CD14-positive monocyte (primary cell): ENCODE data around the gene ATP6AP1. TPM values are rescaled to one million over a fixed set of nuclear protein-coding genes. Genes with fewer than 3 reads are reported as not detected.

Source experiments
- DNase-seq, 3 donors: peaks; one replicate each; pipeline ENCODE4 v3.0.0-alpha.2; 2011 to 2022
- H2AFZ ChIP-seq: 2 replicates; pipeline ENCODE4 v1.6.0; 2012; ENCODE audit warnings: mild to moderate bottlenecking, low read depth, low read length, inconsistent platforms; ENCODE audit not compliant: insufficient read depth, poor library complexity, severe bottlenecking
- H3K27ac ChIP-seq, 2 donors: 1 replicate in 1 of 2; 2 replicates in 1 of 2; pipeline ENCODE4 v1.5.1; 2012 to 2013; ENCODE audit warnings: low read length in 2 of 2, control low read depth in 1 of 2, inconsistent platforms in 1 of 2, low read depth in 1 of 2, mild to moderate bottlenecking in 1 of 2
- H3K27me3 ChIP-seq, 2 donors: one replicate each; pipeline versions ENCODE4 v1.6.0 to v1.6.1; 2011 to 2013; ENCODE audit warnings: low read length in 2 of 2; ENCODE audit not compliant: control insufficient read depth in 2 of 2, insufficient read depth in 2 of 2
- H3K36me3 ChIP-seq, 2 donors: replicated peaks in 1 of 2; 1 replicate in 1 of 2; 2 replicates in 1 of 2; pipeline versions ENCODE4 v1.5.1 to v1.6.1; 2012 to 2013; ENCODE audit warnings: low read length in 2 of 2, control low read depth in 1 of 2, inconsistent platforms in 1 of 2, mild to moderate bottlenecking in 1 of 2; ENCODE audit not compliant: insufficient read depth in 2 of 2, control insufficient read depth in 1 of 2
- H3K4me1 ChIP-seq, 2 donors: 1 replicate in 1 of 2; 2 replicates in 1 of 2; pipeline versions ENCODE4 v1.5.1 to v1.6.1; 2012 to 2013; ENCODE audit warnings: low read length in 2 of 2, control low read depth in 1 of 2, inconsistent platforms in 1 of 2, mild to moderate bottlenecking in 1 of 2, moderate library complexity in 1 of 2; ENCODE audit not compliant: insufficient read depth in 2 of 2, control insufficient read depth in 1 of 2
- H3K4me2 ChIP-seq: replicated peaks from 2 replicates; pipeline ENCODE3; 2012; ENCODE audit warnings: low read length, moderate library complexity, mild to moderate bottlenecking; ENCODE audit not compliant: poor library complexity, severe bottlenecking; ENCODE audit errors: extremely low read depth
- H3K4me3 ChIP-seq, 3 experiments: fragments of 200-600 bp in 1 of 3; sonication (generic) in 1 of 3; replicated peaks in 1 of 3; 1 replicate in 2 of 3; 2 replicates in 1 of 3; pipeline ENCODE4 v1.5.1; 2011 to 2013; ENCODE audit warnings: low read length in 3 of 3, mild to moderate bottlenecking in 3 of 3, control low read depth in 2 of 3, low read depth in 2 of 3, inconsistent platforms in 1 of 3, moderate library complexity in 1 of 3
- H3K79me2 ChIP-seq: 2 replicates; pipeline ENCODE4 v1.6.0; 2012; ENCODE audit warnings: mild to moderate bottlenecking, control low read depth, inconsistent platforms, low read length, moderate library complexity; ENCODE audit not compliant: insufficient read depth
- H3K9ac ChIP-seq: 2 replicates; pipeline ENCODE4 v1.6.0; 2017; ENCODE audit warnings: low read length, mild to moderate bottlenecking; ENCODE audit not compliant: insufficient read depth, poor library complexity, severe bottlenecking
- H3K9me3 ChIP-seq, 2 donors: replicated peaks in 1 of 2; 1 replicate in 1 of 2; 2 replicates in 1 of 2; pipeline versions ENCODE4 v1.5.1 to v1.6.1; 2012 to 2013; ENCODE audit warnings: low read length in 2 of 2, control low read depth in 1 of 2; ENCODE audit not compliant: control insufficient read depth in 1 of 2, insufficient read depth in 1 of 2
- H4K20me1 ChIP-seq: 2 replicates; pipeline ENCODE4 v1.6.0; 2012; ENCODE audit warnings: mild to moderate bottlenecking, low read length, control low read depth, moderate library complexity; ENCODE audit not compliant: insufficient read depth
- H3K27ac Mint-ChIP-seq, 7 donors: one replicate each; pipeline ENCODE4 v1.8.0; 2020; ENCODE audit warnings: mild to moderate bottlenecking in 7 of 7, mixed read lengths in 7 of 7, moderate library complexity in 6 of 7, inconsistent platforms in 2 of 7
- H3K27me3 Mint-ChIP-seq, 3 donors: one replicate each; pipeline ENCODE4 v1.8.0; 2021 to 2022; ENCODE audit warnings: low read depth in 3 of 3, mild to moderate bottlenecking in 3 of 3, mixed read lengths in 3 of 3, moderate library complexity in 3 of 3, inconsistent platforms in 1 of 3
- H3K36me3 Mint-ChIP-seq, 2 donors: one replicate each; pipeline ENCODE4 v1.8.0; 2020; ENCODE audit warnings: mixed read lengths in 2 of 2, inconsistent platforms in 1 of 2, mild to moderate bottlenecking in 1 of 2
- H3K4me1 Mint-ChIP-seq: one replicate; pipeline ENCODE4 v1.8.0; 2020; ENCODE audit warnings: mild to moderate bottlenecking, mixed read lengths
- H3K4me3 Mint-ChIP-seq, 2 donors: one replicate each; pipeline ENCODE4 v1.8.0; 2020; ENCODE audit warnings: mild to moderate bottlenecking in 2 of 2, mixed read lengths in 2 of 2, moderate library complexity in 1 of 2
- H3K9me3 Mint-ChIP-seq, 7 donors: one replicate each; pipeline ENCODE4 v1.8.0; 2020 to 2022; ENCODE audit warnings: mixed read lengths in 7 of 7, mild to moderate bottlenecking in 6 of 7, moderate library complexity in 6 of 7, inconsistent platforms in 2 of 7
- WGBS: methylation state at CpG from one replicate; pipeline ENCODE4 v1.1.5; 2013; ENCODE audit warnings: missing lambda C conversion rate; ENCODE audit not compliant: insufficient coverage; 5-methylcytosine and 5-hydroxymethylcytosine counted together
- intact Hi-C, 2 donors: fragments of 100-400 bp; cut with micrococcal nuclease; formaldehyde crosslinking; loops; one replicate each; pipeline versions ENCODE4 v1.15.0 to v1.15.1; 2023
- polyA plus RNA-seq, 3 donors: library from polyadenylated mRNA; depleted of rRNA in 1 of 3; unstranded in 2 of 3; stranded (reverse) in 1 of 3; fragments of 300-500 nt in 2 of 3; fragments of >200 nt in 1 of 3; fragmentation: Illumina TruSeq in 2 of 3; gene quantifications; 1 replicate in 2 of 3; 2 replicates in 1 of 3; pipeline ENCODE4 v1.2.3, GENCODE V29; 2012 to 2021
- TF ChIP-seq, protein P1 (sequence below): fragments of 200-600 bp; IDR thresholded peaks from one replicate; pipeline ENCODE4 v1.8.0; 2022; ENCODE audit warnings: antibody characterized with exemption, mild to moderate bottlenecking

Gene ATP6AP1
- polyA plus RNA-seq, 3 donors = 116 to 178 (median 145) TPM

GRCh38 chrX:154413142-154413541 is 15.3 kb upstream of the ATP6AP1 start:
- TF ChIP-seq, protein P1, sequence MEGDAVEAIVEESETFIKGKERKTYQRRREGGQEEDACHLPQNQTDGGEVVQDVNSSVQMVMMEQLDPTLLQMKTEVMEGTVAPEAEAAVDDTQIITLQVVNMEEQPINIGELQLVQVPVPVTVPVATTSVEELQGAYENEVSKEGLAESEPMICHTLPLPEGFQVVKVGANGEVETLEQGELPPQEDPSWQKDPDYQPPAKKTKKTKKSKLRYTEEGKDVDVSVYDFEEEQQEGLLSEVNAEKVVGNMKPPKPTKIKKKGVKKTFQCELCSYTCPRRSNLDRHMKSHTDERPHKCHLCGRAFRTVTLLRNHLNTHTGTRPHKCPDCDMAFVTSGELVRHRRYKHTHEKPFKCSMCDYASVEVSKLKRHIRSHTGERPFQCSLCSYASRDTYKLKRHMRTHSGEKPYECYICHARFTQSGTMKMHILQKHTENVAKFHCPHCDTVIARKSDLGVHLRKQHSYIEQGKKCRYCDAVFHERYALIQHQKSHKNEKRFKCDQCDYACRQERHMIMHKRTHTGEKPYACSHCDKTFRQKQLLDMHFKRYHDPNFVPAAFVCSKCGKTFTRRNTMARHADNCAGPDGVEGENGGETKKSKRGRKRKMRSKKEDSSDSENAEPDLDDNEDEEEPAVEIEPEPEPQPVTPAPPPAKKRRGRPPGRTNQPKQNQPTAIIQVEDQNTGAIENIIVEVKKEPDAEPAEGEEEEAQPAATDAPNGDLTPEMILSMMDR = no peak
- no peak overlapping the region for H2AFZ ChIP-seq
- intact Hi-C loops = loop anchor here in 1 of 2 donors (2.0 kb wide), 1 partner anchor 14 kb away; no protein-coding TSS in a partner anchor
- no peaks in the 10 kb centered on the region for H3K9me3 ChIP-seq
- H3K79me2 ChIP-seq = peaks cover 34% of the 10 kb centered on the region
- H4K20me1 ChIP-seq = no peaks in the 10 kb centered on the region
- no peak for DNase-seq
- Mint-ChIP-seq H3K27me3 (peaks cover 0 to 6% (median 4%) of the 10 kb centered on the region in 3 donors), H3K4me1 (peaks cover 16% of the 10 kb centered on the region), H3K27ac (peak overlapping the region; percentile 25 to 92 (median 90)), H3K36me3 (peaks cover 8 to 15% of the 10 kb centered on the region in 2 donors), H3K9me3 (peaks cover 0 to 8% (median 2%) of the 10 kb centered on the region in 7 donors), H3K4me3 (no peak overlapping the region)
- no peak overlapping the region for H3K9ac ChIP-seq
- peak overlapping the region; percentile 74 for H3K4me2 ChIP-seq
- no peaks in the 10 kb centered on the region for H3K27me3 ChIP-seq
- 20% methylated on average over 1 of the region's 8 CpGs for WGBS
- peaks cover 7 to 15% of the 10 kb centered on the region in 2 donors for H3K36me3 ChIP-seq
- peak overlapping the region; percentile 80 to 89 for H3K27ac ChIP-seq
- peaks cover 34% of the 10 kb centered on the region in 2 donors for H3K4me1 ChIP-seq
- peak overlapping the region in 1 of 3 experiments; percentile 76 for H3K4me3 ChIP-seq

DNA sequence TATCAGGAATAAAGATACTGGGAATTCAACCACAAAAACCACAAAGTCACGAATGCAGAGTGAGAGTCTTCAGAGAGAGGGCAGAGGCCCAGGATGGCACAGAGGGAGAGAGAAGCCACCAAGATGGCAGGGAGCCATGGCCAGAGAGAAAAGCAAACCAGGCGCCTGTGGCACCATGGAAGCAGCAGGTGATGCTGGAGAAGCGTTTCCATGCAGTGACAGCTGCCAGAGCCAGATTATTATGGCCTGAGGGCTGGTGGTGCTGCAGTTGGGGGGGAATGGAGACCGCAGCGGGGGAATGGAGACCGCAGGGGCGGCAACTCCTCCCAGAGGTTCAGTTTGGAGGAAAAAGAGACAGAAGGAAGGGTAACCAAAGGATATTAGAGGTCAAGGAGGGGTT is 11.3 kb upstream of the ATP6AP1 start:
- no peak overlapping the region for H3K9ac ChIP-seq
- intact Hi-C loops = no loop called here

More for the DNA sequence above, 11.3 kb upstream of the ATP6AP1 start:
- H3K36me3 ChIP-seq = peaks cover 19 to 41% of the 10 kb centered on the region in 2 donors
- Mint-ChIP-seq H3K27me3 (peaks cover 0 to 3% (median 0%) of the 10 kb centered on the region in 3 donors), H3K4me3 (no peak overlapping the region), H3K27ac (peak overlapping the region in 3 of 7 donors; percentile 68 to 72 (median 72)), H3K9me3 (peaks cover 0 to 4% (median 0%) of the 10 kb centered on the region in 7 donors), H3K4me1 (peaks cover 6% of the 10 kb centered on the region), H3K36me3 (peaks cover 15 to 38% of the 10 kb centered on the region in 2 donors)
- no peaks in the 10 kb centered on the region for H4K20me1 ChIP-seq
- H3K4me1 ChIP-seq = peaks cover 12 to 15% of the 10 kb centered on the region in 2 donors
- H3K4me2 ChIP-seq = no peak overlapping the region
- H3K27ac ChIP-seq = no peak overlapping the region
- H2AFZ ChIP-seq = no peak overlapping the region
- whole genome bisulfite sequencing = no CpG with 5 or more reads among the region's 7 CpGs
- no peaks in the 10 kb centered on the region for H3K27me3 ChIP-seq
- peaks cover 11% of the 10 kb centered on the region for H3K79me2 ChIP-seq
- TF ChIP-seq, protein P1 = no peak
- no peak for DNase-seq
- H3K4me3 ChIP-seq = no peak overlapping the region
- H3K9me3 ChIP-seq = no peaks in the 10 kb centered on the region
